KBM-7 (cell line): Measurements from ENCODE around the gene EPC1.
"Not testable (repeated sequence)": the region's sequence is repeated elsewhere in the genome, so short reads cannot be mapped to it uniquely, and the experiment has no call there.

ENCODE experiments used
- DNase-seq: peaks from one replicate; pipeline ENCODE4 v3.0.0-alpha.2; 2015
- in situ Hi-C: fragments of 300-500 bp; cut with MboI; formaldehyde crosslinking; loops from 2 replicates; pipeline ENCODE4 v1.14.3; 2020; ENCODE audit warnings: low sequenced_read_pairs, low pct_unique_long_range_greater_than_20kb, mixed read lengths

The EPC1 gene

DNA sequence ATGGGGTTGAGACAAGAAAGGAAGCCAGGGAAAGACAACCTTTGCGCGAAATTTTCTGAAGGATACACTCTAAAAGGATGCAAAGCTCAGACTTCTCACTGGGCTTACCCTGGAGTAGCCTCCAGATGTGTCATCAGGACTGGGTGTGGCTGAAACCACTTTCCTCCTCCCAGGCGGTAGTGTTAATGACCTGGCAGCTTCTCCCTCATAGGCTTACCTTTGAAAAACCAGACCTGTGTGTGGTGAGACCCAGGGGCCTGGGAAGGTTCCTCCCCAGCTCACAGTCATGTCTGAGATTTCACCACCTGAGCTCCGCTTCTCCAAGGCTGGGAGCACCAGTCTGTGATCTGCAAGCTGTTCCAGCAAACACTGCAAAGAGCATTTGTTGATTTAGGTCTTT, 93.7 kb downstream of the EPC1 start:
- in situ Hi-C loops: no loop called here
- DNase-seq: no peak

- in situ Hi-C loops, DNase-seq: not testable (repeated sequence)
These were observed 96.5 kb downstream of the EPC1 start for GRCh38 chr10:32250489-32250888.

- in situ Hi-C loops: no loop called here
- DNase-seq: no peak
These were observed 100.3 kb downstream of the EPC1 start for GRCh38 chr10:32246685-32247084.

GRCh38 chr10:32245760-32246159, 101.2 kb downstream of the EPC1 start:
- in situ Hi-C loops: no loop called here
- no peak for DNase-seq

- in situ Hi-C loops: no loop called here
- DNase-seq: no peak
These were observed 102.3 kb downstream of the EPC1 start for GRCh38 chr10:32244421-32245207.

DNA sequence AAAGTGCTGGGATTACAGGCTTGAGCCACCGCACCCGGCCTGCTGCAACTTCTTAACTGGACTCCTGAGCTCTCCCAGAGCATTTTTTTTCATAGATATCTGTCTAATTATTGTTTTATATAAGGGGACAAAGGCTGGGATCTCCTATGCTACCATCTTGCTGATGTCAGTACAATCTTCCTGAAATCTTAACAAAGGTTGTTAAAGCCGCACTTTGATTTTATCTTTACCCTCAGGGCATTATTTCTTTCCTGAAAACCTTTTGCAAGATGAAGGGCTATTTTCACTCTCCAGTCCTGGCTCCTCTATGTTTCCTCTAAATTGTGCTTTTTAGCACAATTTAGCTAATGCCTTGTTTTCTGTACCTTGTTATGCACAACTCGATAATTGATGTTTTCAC, 102.9 kb downstream of the EPC1 start:
- in situ Hi-C loops: no loop called here
- no peak for DNase-seq

DNA sequence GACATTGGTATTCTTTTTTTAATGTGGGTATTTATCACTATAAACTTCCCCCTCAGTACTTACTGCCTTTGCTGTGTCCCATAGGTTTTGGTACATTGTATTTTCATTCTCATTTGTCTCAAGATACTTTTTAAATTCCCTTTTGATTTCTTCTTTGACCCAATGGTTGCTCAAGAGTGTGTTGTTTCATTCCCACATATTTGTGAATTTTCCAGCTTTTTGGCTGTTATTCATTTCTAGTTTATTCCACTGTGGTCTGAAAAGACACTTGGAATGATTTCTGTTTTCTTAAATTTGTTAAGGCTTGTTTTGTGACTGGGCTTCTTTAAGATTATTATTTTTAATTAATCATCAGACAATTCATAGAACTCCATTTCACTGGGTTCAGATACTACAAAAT, 105.0 kb downstream of the EPC1 start:
- no peak for DNase-seq
- in situ Hi-C loops: no loop called here

GRCh38 chr10:32240471-32240870, 106.5 kb downstream of the EPC1 start:
- DNase-seq: no peak
- in situ Hi-C loops: no loop called here

GRCh38 chr10:32239769-32240168, 107.2 kb downstream of the EPC1 start:
- DNase-seq: no peak
- in situ Hi-C loops: no loop called here

- no peak for DNase-seq
- in situ Hi-C loops: no loop called here
These were observed 109.2 kb downstream of the EPC1 start for GRCh38 chr10:32237644-32238345.

DNA sequence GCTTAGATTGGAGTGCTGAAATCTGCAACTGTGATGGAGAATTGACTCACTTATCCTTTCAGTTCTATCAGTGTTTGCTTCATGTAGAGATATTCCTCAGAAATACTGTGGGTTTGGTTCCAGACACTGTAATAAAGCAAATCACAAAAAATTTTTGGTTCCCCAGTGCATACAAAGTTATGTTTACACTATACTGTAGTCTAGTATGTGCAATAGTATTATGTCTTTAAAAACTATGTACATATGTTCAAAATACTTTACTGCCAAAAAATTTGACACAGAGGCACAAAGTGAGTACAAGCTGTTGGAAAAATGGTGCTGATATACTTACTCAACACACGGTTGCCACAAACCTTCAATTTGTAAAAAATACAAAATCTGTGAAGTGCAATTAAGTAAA, 112.5 kb downstream of the EPC1 start:
- in situ Hi-C loops: no loop called here
- DNase-seq: no peak

DNA sequence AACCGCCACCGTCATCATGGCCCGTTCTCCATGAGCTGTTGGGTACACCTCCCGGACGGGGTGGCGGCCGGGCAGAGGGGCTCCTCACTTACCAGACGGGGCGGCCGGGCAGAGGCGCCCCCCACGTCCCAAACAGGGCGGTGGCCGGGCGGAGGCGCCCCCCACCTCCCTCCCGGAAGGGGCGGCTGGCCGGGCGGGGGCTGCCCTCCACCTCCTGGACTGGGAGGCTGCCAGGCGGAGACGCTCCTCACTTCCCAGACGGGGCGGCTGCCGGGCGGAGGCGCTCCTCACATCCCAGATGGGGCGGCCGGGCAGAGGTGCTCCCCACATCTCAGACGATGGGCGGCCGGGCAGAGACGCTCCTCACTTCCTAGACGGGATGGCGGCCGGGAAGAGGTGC, 113.6 kb downstream of the EPC1 start:
- DNase-seq, in situ Hi-C loops: not testable (repeated sequence)

DNA sequence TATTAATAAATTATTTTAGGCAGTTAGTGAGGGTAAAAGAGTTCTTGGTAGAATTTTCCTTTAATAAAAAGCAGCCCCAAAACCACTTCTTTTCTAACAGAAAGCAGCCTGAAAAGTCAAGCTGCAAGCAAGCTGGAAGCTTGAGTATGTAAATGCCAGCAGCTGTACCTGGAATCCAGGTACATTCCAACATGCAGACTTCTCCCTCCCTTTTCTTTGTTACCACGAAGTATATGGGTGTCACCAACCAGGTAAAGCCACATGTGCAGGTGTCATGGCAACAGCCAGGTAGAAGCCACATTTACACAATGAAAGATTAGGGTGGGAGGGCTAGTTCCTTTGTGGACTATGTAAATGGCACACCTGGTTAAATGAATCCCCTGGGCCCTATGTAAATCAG, 114.6 kb downstream of the EPC1 start:
- in situ Hi-C loops: no loop called here
- DNase-seq: no peak

DNA sequence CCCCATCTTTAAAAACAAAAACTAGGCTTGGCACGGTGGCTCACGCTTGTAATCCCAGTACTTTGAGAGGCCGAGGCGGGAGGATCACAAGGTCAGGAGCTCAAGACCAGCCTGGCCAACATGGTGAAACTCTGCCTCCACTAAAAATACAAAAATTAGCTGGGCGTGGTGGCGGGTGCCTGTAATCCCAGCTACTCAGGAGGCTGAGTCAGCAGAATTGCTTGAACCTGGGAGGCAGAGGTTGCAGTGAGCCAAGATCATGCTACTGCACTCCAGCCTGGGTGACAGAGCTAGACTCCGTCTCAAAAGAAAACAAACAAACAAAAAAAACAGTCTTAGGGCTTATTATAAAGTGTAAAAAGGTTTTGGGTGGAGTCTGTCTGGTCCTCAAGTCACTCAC, 117.2 kb downstream of the EPC1 start:
- in situ Hi-C loops, DNase-seq: not testable (repeated sequence)

GRCh38 chr10:32229170-32229569, 117.8 kb downstream of the EPC1 start:
- no peak for DNase-seq
- in situ Hi-C loops: no loop called here

- in situ Hi-C loops: no loop called here
- no peak for DNase-seq
These were observed 119.2 kb downstream of the EPC1 start for GRCh38 chr10:32227802-32228201.

DNA sequence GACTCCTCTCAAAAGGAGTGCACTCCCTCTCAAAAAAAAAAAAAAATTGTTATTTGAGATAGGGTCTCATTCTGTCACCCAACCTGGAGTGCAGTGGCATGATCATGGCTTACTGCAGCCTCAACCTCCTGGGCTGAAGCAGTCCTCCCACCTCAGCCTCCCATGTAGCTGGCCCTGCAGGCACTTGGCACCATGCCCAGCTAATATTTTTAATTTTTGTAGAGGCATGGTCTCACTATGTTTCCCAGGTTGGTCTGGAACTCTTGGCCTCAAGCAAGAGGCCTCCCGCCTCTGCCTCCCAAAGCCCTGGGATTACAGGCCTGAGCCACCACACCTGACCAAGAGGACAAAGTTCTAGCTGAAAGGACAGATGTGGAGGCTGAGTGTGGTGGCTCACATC, 120.3 kb downstream of the EPC1 start:
- no peak for DNase-seq
- in situ Hi-C loops: no loop called here

DNA sequence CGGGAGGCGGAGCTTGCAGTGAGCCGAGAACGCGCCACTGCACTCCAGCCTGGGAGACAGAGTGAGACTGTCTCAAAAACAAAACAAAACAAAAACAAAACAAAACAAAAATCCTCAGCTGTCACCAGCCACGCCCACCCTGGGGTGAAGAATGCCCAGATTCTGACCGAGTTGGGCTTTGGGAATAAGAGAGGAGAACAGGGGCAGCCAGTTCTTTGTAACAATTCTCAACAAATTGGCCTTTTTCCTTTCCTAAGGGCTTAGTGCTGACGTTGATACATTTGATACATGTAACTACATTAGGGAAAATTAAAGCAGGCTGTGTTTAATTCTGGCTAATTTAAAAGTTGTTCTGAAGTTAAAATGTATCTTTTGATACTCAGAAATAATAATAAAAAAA, 121.0 kb downstream of the EPC1 start:
- in situ Hi-C loops: no loop called here
- no peak for DNase-seq

DNA sequence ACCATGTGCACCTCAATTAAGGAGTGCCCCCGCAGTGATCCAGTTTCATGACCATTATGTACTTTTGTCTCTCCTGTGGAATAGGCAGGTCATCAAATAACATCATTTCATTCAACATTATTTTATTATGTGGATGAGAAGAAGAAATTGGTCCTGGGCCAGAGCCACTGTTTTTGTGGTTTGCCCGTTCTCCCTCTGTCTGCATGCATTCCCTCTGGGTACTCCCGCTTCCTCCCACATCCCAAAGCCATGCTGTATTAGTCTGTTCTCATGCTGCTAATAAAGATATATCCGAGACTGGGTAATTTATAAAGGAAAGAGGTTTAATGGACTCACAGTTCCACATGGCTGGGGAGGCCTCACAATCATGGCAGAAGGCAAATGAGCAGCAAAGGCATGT, 124.6 kb downstream of the EPC1 start:
- DNase-seq, in situ Hi-C loops: not testable (repeated sequence)

DNA sequence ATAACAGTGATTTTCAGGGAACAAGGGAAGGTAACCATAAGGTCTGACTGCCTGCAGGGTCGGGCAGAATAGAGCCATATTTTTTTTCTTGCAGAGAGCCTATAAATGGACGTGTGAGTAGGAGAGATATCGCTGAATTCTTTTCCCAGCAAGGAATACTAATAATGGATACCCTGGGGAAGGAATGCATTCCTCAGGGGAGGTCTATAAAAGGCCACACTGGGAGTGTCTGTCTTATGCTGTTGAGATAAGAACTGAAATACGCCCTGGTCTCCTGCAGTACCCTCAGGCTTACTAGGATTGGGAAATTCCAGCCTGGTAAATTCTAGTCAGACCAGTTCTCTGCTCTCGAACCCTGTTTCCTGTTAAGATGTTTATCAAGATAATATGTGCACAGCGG, 127.8 kb downstream of the EPC1 start:
- DNase-seq, in situ Hi-C loops: not testable (repeated sequence)
